DND-41 (cell line): ENCODE data around the gene MYH9.
A peak's percentile ranks its signal among the peaks of the same experiment; 100 is the strongest.
"Not testable (repeated sequence)": the region's sequence is repeated elsewhere in the genome, so short reads cannot be mapped to it uniquely, and the experiment has no call there.

ENCODE experiments used
- ATAC-seq: fragments of 200-7000 bp; cut with Tn5 transposase; 3 replicates; pipeline ENCODE4 v1.9.1; 2021; ENCODE audit warnings: low read depth; ENCODE audit not compliant: insufficient read depth
- DNase-seq: peaks from one replicate; pipeline ENCODE4 v3.0.0-alpha.2; 2020
- H2AFZ ChIP-seq: 2 replicates; pipeline ENCODE4 v1.6.0; 2012; ENCODE audit warnings: low read depth, low read length
- H3K27ac ChIP-seq: 2 replicates; pipeline ENCODE4 v1.5.1; 2012; ENCODE audit warnings: low read length, inconsistent platforms
- H3K27me3 ChIP-seq: fragments of 200-600 bp; sonication (generic); 2 replicates; pipeline ENCODE4 v1.6.0; 2012; ENCODE audit warnings: low read length, mild to moderate bottlenecking, inconsistent platforms; ENCODE audit not compliant: insufficient read depth, poor library complexity
- H3K36me3 ChIP-seq: 2 replicates; pipeline ENCODE4 v1.5.1; 2012; ENCODE audit warnings: low read length, inconsistent platforms; ENCODE audit not compliant: insufficient read depth
- H3K4me1 ChIP-seq: 2 replicates; pipeline ENCODE4 v1.5.1; 2012; ENCODE audit warnings: mild to moderate bottlenecking, low read length; ENCODE audit not compliant: insufficient read depth
- H3K4me2 ChIP-seq: 2 replicates; pipeline ENCODE4 v1.6.0; 2012; ENCODE audit warnings: mild to moderate bottlenecking, moderate library complexity, low read length, inconsistent platforms; ENCODE audit not compliant: insufficient read depth
- H3K4me3 ChIP-seq, 2 experiments: fragments of 200-600 bp in 1 of 2; shearing (Covaris generic) in 1 of 2; 2 replicates each; pipeline ENCODE4 v1.5.1; 2012 to 2016; ENCODE audit warnings: inconsistent platforms in 2 of 2, low read length in 2 of 2, mild to moderate bottlenecking in 2 of 2, low read depth in 1 of 2, moderate library complexity in 1 of 2
- H3K79me2 ChIP-seq: 2 replicates; pipeline ENCODE4 v1.6.0; 2012; ENCODE audit warnings: low read length, inconsistent platforms; ENCODE audit not compliant: insufficient read depth
- H3K9ac ChIP-seq: 2 replicates; pipeline ENCODE4 v1.6.0; 2012; ENCODE audit warnings: low read depth, mild to moderate bottlenecking, inconsistent platforms, low read length, moderate library complexity
- H3K9me3 ChIP-seq: 2 replicates; pipeline ENCODE4 v1.5.1; 2012; ENCODE audit warnings: low read length, moderate library complexity, mild to moderate bottlenecking, inconsistent platforms; ENCODE audit not compliant: insufficient read depth, severe bottlenecking
- H4K20me1 ChIP-seq: 2 replicates; pipeline ENCODE4 v1.6.0; 2012; ENCODE audit warnings: low read length; ENCODE audit not compliant: insufficient read depth
- CTCF ChIP-seq: IDR thresholded peaks from 2 replicates; pipeline ENCODE4 v1.5.1; 2012; ENCODE audit warnings: borderline replicate concordance, low read length, moderate library complexity, mild to moderate bottlenecking; ENCODE audit not compliant: poor library complexity, severe bottlenecking; ENCODE audit errors: extremely low read depth
- EZH2 ChIP-seq: IDR thresholded peaks from 3 replicates; pipeline ENCODE4 v1.6.1; 2012; ENCODE audit warnings: borderline replicate concordance, low read depth, mild to moderate bottlenecking, moderate library complexity, low read length, inconsistent platforms; ENCODE audit not compliant: severe bottlenecking

The MYH9 gene

GRCh38 chr22:36257308-36257707 lies 130.5 kb downstream of the MYH9 start:
- no peak for TF ChIP-seq EZH2
- no peak for TF ChIP-seq CTCF
- DNase-seq (no peak), ATAC-seq (no peak)
- no peak overlapping the region for H2AFZ ChIP-seq
- peak overlapping the region; percentile 28; the same call in 1 of the 2 replicates for H3K27ac ChIP-seq
- no peak overlapping the region for H3K9ac ChIP-seq
- H3K4me3 ChIP-seq, result no peak overlapping the region
- H3K4me2 ChIP-seq, result no peak overlapping the region
- H3K4me1 ChIP-seq, result peaks cover 44% of the 10 kb centered on the region
- no peaks in the 10 kb centered on the region for H3K9me3 ChIP-seq
- peaks cover 29% of the 10 kb centered on the region for H3K36me3 ChIP-seq
- no peaks in the 10 kb centered on the region for H4K20me1 ChIP-seq
- H3K79me2 ChIP-seq, result peaks cover 14% of the 10 kb centered on the region
- H3K27me3 ChIP-seq, result no peaks in the 10 kb centered on the region

GRCh38 chr22:36256478-36256877 lies 131.3 kb downstream of the MYH9 start:
- H3K9me3 ChIP-seq, result no peaks in the 10 kb centered on the region
- peaks cover 14% of the 10 kb centered on the region for H3K79me2 ChIP-seq
- no peaks in the 10 kb centered on the region for H4K20me1 ChIP-seq
- ATAC-seq (no peak), DNase-seq (no peak)
- H3K4me3 ChIP-seq, result no peak overlapping the region
- peaks cover 44% of the 10 kb centered on the region for H3K4me1 ChIP-seq
- H3K9ac ChIP-seq, result no peak overlapping the region
- H2AFZ ChIP-seq, result no peak overlapping the region
- no peak for TF ChIP-seq EZH2
- no peak for TF ChIP-seq CTCF
- no peak overlapping the region for H3K4me2 ChIP-seq
- no peak overlapping the region for H3K27ac ChIP-seq
- H3K36me3 ChIP-seq, result peaks cover 23% of the 10 kb centered on the region; the same call in 1 of the 2 replicates
- no peaks in the 10 kb centered on the region for H3K27me3 ChIP-seq

- H3K4me3 ChIP-seq, H2AFZ ChIP-seq, H3K27ac ChIP-seq, H4K20me1 ChIP-seq, H3K9ac ChIP-seq, DNase-seq, H3K4me2 ChIP-seq, H3K9me3 ChIP-seq, ATAC-seq, H3K27me3 ChIP-seq: not testable (repeated sequence)
- H3K4me1 ChIP-seq, result peaks cover 44% of the 10 kb centered on the region
- H3K79me2 ChIP-seq, result peaks cover 14% of the 10 kb centered on the region
- H3K36me3 ChIP-seq, result peaks cover 15% of the 10 kb centered on the region; the same call in 1 of the 2 replicates
Observed at GRCh38 chr22:36255572-36255971, 132.2 kb downstream of the MYH9 start.

GRCh38 chr22:36253523-36254490 lies 134.0 kb downstream of the MYH9 start:
- H3K79me2 ChIP-seq, result peaks cover 14% of the 10 kb centered on the region
- peak overlapping the region; percentile 64 for H3K9ac ChIP-seq
- H3K4me3 ChIP-seq, result peak overlapping the region; percentile 25 to 67; a peak in 3 of 4 replicates
- peak overlapping the region; percentile 75 for H2AFZ ChIP-seq
- no peaks in the 10 kb centered on the region for H3K27me3 ChIP-seq
- no peaks in the 10 kb centered on the region for H4K20me1 ChIP-seq
- ATAC-seq, result no peak
- H3K9me3 ChIP-seq, result peaks cover 2% of the 10 kb centered on the region
- peak overlapping the region; percentile 81 for H3K27ac ChIP-seq
- peak; percentile 36 for DNase-seq
- H3K36me3 ChIP-seq, result peaks cover 13% of the 10 kb centered on the region; the same call in 1 of the 2 replicates
- peaks cover 36% of the 10 kb centered on the region for H3K4me1 ChIP-seq
- TF ChIP-seq EZH2 (no peak), CTCF (no peak)
- peak overlapping the region; percentile 91 for H3K4me2 ChIP-seq
